Measurements from ENCODE around the gene ISG20L2.
A peak's percentile ranks its signal among the peaks of the same experiment; 100 is the strongest.

The ISG20L2 gene

GRCh38 chr1:156742017-156742416, 13.5 kb upstream of the ISG20L2 start:
- no peak for DNase-seq (ENCODE audit: low read depth in 1 of 2, low spot score in 1 of 2)

- no peak for DNase-seq (ENCODE audit: low read depth in 1 of 2, low spot score in 1 of 2)
Observed at GRCh38 chr1:156741481-156741983, 13.0 kb upstream of the ISG20L2 start.

GRCh38 chr1:156740741-156741480, 12.3 kb upstream of the ISG20L2 start, which contains the start of gene MRPL24:
Gene MRPL24, minus strand, starts transcription at chr1:156741088. Its CDS starts 2,384 bp downstream, at chr1:156738704.
- peak; percentile 88 to 91 for DNase-seq (ENCODE audit: low read depth in 1 of 2, low spot score in 1 of 2)

DNA sequence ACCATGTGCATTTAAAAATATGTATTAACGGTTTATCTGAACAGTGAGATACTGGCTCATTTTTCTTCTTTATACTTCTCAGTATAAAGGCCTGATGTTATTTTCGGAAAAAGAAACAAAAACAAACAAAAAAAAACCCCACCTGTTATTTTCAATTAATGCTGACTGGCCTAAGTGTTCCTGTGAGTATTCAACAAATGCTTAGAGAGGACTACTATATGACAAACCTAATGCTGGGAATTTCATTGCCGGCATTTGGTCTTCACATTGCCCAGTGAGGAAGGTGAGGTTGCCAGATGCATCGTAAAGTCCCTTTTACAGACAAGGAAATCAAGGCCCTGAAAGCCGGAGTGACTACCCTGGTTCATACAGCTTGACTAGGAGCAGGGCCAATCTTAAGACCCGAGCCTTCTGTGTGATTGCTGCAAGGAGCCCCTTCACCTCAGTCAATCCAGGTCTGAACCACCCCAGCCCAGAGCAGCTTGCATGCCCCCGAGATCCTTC, 11.7 kb upstream of the ISG20L2 start:
- no peak for DNase-seq (ENCODE audit: low read depth in 1 of 2, low spot score in 1 of 2)

DNA sequence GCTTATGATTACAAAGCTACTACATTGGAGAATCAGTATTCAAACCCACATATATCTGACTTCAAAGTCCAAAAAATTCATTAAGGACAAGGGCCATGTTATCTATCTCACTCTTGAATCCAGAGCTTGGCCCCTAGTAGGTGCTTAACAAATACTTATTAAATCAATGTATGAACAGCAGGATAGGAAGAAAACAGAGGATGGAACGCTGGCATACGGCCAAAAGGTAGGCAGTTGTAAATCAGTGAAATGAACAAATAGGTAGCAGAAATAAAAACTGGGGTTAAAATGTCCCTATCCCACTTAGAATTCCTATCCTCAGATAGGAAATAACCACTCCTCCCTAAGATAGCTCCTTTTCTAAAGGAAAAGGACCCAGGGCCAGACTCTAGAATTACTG, 10.3 kb upstream of the ISG20L2 start:
- DNase-seq (ENCODE audit: low read depth in 1 of 2, low spot score in 1 of 2), result no peak

- no peak for DNase-seq (ENCODE audit: low read depth in 1 of 2, low spot score in 1 of 2)
Observed at GRCh38 chr1:156738407-156738806, 9.8 kb upstream of the ISG20L2 start.

DNA sequence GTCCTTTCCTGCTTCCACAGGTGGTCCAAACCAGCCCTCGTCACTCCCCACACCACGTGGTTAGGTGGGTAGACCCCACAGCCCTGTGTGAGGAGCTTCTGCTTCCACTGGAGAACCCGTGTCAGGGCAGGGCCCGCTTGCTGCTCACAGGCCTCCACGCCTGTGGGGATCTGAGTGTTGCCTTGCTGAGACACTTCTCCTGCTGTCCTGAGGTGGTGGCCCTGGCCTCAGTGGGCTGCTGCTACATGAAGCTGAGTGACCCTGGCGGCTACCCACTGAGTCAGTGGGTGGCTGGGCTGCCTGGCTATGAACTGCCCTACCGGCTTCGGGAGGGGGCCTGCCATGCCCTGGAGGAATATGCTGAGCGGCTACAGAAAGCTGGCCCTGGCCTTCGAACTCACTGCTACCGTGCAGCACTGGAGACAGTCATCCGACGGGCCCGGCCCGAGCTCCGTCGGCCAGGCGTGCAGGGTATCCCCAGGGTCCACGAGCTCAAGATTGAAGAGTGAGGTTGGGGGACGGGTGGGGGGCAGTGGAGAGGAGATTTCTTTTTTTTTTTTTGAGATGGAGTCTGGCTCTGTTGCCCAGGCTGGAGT, 5.5 kb upstream of the ISG20L2 start:
- DNase-seq (ENCODE audit: low read depth in 1 of 2, low spot score in 1 of 2), result no peak

GRCh38 chr1:156727926-156728598, 504 bp downstream of the ISG20L2 start, which contains the start of gene METTL25B:
Gene METTL25B, plus strand, starts transcription at chr1:156728469. Its CDS starts 636 bp downstream, at chr1:156729105.
- peak in 1 of 2 donors; percentile 62 for DNase-seq (ENCODE audit: low read depth in 1 of 2, low spot score in 1 of 2)

- no peak for DNase-seq (ENCODE audit: low read depth in 1 of 2, low spot score in 1 of 2)
Observed at GRCh38 chr1:156727492-156727891, 1.1 kb downstream of the ISG20L2 start.

GRCh38 chr1:156726549-156727226, 1.9 kb downstream of the ISG20L2 start:
- no peak for DNase-seq (ENCODE audit: low read depth in 1 of 2, low spot score in 1 of 2)

- DNase-seq (ENCODE audit: low read depth in 1 of 2, low spot score in 1 of 2), result peak; percentile 60 to 68
Observed at GRCh38 chr1:156725683-156726280, 2.8 kb downstream of the ISG20L2 start.

- DNase-seq (ENCODE audit: low read depth in 1 of 2, low spot score in 1 of 2), result no peak
Observed at GRCh38 chr1:156721535-156721934, 7.0 kb downstream of the ISG20L2 start.

GRCh38 chr1:156721131-156721530, 7.4 kb downstream of the ISG20L2 start:
- no peak for DNase-seq (ENCODE audit: low read depth in 1 of 2, low spot score in 1 of 2)

GRCh38 chr1:156717351-156717750, 11.2 kb downstream of the ISG20L2 start:
- no peak for DNase-seq (ENCODE audit: low read depth in 1 of 2, low spot score in 1 of 2)

GRCh38 chr1:156714830-156715229, 13.7 kb downstream of the ISG20L2 start:
- no peak for DNase-seq (ENCODE audit: low read depth in 1 of 2, low spot score in 1 of 2)

- no peak for DNase-seq (ENCODE audit: low read depth in 1 of 2, low spot score in 1 of 2)
Observed at GRCh38 chr1:156712626-156713025, 15.9 kb downstream of the ISG20L2 start.

DNA sequence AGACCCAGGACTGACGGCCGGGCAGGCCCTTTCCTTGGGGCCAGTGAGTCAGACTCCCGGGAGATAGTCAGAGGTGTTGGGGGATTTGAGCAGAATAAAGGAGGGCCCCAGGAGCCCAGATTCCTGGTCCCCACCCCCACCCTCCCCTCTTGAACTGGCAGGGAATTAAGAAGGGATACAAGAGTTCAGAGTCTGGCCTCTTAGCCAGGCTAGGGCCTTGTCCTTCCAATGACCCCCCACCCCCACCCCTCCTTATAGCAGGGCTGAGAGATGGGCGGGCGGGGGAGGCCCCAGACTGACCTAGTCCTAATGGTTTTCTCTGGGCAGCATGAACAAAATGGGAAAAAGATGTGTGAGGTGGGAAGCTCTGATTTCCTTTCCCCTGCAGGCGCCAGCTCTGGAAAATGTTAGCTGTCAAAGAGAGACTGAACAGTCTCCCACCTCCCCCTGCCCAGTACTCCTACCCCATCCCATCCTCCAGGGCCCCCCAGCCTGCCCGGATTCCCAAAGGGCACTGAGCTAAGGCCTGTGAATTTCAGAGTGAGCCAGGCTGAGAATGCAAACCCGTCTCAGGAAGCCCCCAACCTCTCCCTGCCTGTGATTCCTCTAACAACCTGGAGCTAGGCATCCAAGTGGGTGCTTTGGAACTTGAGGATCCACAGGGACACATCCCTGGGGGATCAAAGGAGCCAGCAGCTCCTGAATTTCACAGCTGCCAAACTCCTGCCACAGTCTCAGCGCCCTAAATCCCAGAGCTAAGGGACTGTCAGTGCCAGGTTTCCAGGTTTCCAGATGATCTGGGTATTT, 17.4 kb downstream of the ISG20L2 start:
- no peak for DNase-seq (ENCODE audit: low read depth in 1 of 2, low spot score in 1 of 2)

DNA sequence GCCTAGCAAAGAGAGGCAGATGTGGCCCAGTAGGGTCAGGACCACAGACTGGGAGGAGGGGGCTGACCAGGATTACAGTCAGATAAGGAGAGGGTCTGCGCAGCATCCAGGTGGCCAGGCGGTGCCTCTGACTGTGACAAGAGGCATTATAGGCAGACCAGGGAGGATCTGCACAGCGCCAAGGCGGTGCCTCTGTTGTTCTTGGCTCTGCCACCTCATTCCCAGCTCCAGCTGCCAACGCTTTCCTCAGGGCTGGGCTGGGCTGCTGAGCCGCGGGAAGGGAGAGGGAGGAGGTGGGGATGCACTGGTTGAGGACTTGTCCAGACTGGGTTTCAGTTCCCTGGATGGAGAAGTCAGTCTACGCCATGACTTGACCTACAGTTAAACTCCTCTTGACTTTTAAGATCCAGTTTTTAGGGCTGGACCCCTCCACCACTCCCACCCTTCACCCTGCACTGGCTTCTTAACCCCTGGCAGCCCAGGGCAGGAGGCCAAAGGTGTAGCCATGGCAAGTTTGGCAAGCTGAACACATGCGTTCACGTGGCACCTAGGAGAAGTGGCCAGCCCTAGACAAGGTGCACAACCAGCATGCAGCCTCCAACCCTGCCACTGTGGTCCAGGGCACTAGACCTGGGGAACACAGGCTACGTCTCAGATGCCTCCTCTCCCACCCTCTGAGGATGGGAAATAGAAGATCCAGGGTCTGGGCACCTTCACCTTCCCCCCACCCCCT, 18.6 kb downstream of the ISG20L2 start:
- DNase-seq (ENCODE audit: low read depth in 1 of 2, low spot score in 1 of 2), result no peak

DNA sequence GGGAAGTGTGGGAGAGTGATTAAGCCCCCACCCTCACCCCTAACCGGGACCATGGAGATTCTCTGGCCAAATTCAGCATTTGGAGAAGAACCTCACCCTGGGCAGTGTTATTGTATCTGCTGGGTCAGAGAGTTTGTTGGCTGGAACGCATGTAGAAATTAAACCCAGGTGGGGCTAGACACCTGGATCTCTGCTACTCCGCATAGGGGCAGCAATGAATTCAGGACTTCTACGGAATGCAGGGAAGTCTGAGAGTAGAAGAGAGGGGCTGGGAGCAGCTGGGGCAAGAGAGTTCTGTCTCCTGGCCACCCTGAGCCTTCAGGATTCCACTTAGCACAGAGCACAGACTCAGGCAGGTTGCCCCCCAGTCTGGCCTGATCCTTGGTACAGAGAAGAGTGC, 19.5 kb downstream of the ISG20L2 start:
- no peak for DNase-seq (ENCODE audit: low read depth in 1 of 2, low spot score in 1 of 2)

All from stimulated activated CD4-positive, alpha-beta T cell treated with anti-CD3 and anti-CD28 coated beads, Interleukin-15, amount 100 ng/mL, for 1 hour (primary cell).